HEK293 (cell line): ENCODE results near the gene E2F4.

Experiments
- CTCF ChIA-PET: fragments of 350-600 bp; formaldehyde crosslinking; extraction: SDS; loops from one replicate; lab custom pipeline; 2021; ENCODE audit warnings: antibody characterized with exemption; lab: Yijun Ruan, JAX
- POLR2A ChIA-PET: fragments of 300-600 bp; formaldehyde crosslinking; extraction: SDS; loops from one replicate; lab custom pipeline; 2020; ENCODE audit warnings: antibody characterized with exemption, inconsistent platforms; lab: Yijun Ruan, JAX
- H3K27ac ChIP-seq: fragments of 200-500 bp; sonication (Bioruptor generic); 2 replicates; pipeline ENCODE4 v1.5.1; 2014; ENCODE audit warnings: low read depth, low read length, control low read depth, inconsistent platforms; ENCODE audit errors: extremely low read depth
- H3K36me3 ChIP-seq, 2 experiments: fragments of 200-500 bp in 1 of 2; sonication (Bioruptor generic) in 1 of 2; 1 replicate in 1 of 2; 2 replicates in 1 of 2; pipeline ENCODE4 v1.5.1; 2014 to 2017; ENCODE audit warnings: inconsistent platforms in 2 of 2, low read length in 2 of 2; ENCODE audit not compliant: control insufficient read depth in 2 of 2, insufficient read depth in 1 of 2
- H3K4me1 ChIP-seq: fragments of 200-500 bp; sonication (Bioruptor generic); 2 replicates; pipeline ENCODE4 v1.5.1; 2014; ENCODE audit warnings: mild to moderate bottlenecking, low read length, inconsistent platforms; ENCODE audit not compliant: control insufficient read depth, insufficient read depth
- H3K4me3 ChIP-seq: 2 replicates; pipeline ENCODE4 v1.5.1; 2011; ENCODE audit warnings: low read depth, mild to moderate bottlenecking, control low read depth, low read length, moderate library complexity
- H3K9me3 ChIP-seq: fragments of 200-500 bp; sonication (Bioruptor generic); 2 replicates; pipeline ENCODE4 v1.5.1; 2014; ENCODE audit warnings: low read depth, low read length, inconsistent platforms; ENCODE audit not compliant: control insufficient read depth, insufficient read depth
- ATF2 ChIP-seq: fragments of 450-650 bp; formaldehyde crosslinking; IDR thresholded peaks from 2 replicates; pipeline ENCODE4 v1.5.1; 2016; ENCODE audit warnings: missing biosample characterization, missing genetic modification characterization, low read depth
- FEZF1 ChIP-seq: fragments of 450-650 bp; formaldehyde crosslinking; IDR thresholded peaks from 2 replicates; pipeline ENCODE4 v1.5.1; 2016; ENCODE audit warnings: missing biosample characterization, missing genetic modification characterization
- SCRT2 ChIP-seq: fragments of 450-650 bp; formaldehyde crosslinking; IDR thresholded peaks from 2 replicates; pipeline ENCODE4 v1.5.1; 2016; ENCODE audit warnings: missing biosample characterization, missing genetic modification characterization
- ZNF114 ChIP-seq: fragments of 450-650 bp; formaldehyde crosslinking; IDR thresholded peaks from 2 replicates; pipeline ENCODE4 v1.5.0; 2017; ENCODE audit warnings: missing biosample characterization, missing genetic modification characterization
- ZNF202 ChIP-seq: fragments of 450-650 bp; formaldehyde crosslinking; IDR thresholded peaks from 2 replicates; pipeline ENCODE4 v1.5.1; 2016; ENCODE audit warnings: missing biosample characterization, missing genetic modification characterization, borderline replicate concordance
- ZNF248 ChIP-seq: fragments of 450-650 bp; formaldehyde crosslinking; IDR thresholded peaks from 2 replicates; pipeline ENCODE4 v1.5.1; 2017; ENCODE audit warnings: missing biosample characterization, missing genetic modification characterization
- ZNF350 ChIP-seq: fragments of 450-650 bp; formaldehyde crosslinking; IDR thresholded peaks from 2 replicates; pipeline ENCODE4 v1.5.0; 2017; ENCODE audit warnings: missing biosample characterization, mild to moderate bottlenecking, missing genetic modification characterization
- ZNF394 ChIP-seq: fragments of 450-650 bp; formaldehyde crosslinking; IDR thresholded peaks from 2 replicates; pipeline ENCODE4 v1.5.1; 2016; ENCODE audit warnings: missing biosample characterization, missing genetic modification characterization, mild to moderate bottlenecking, moderate library complexity, borderline replicate concordance
- ZNF398 ChIP-seq: fragments of 450-650 bp; formaldehyde crosslinking; IDR thresholded peaks from 2 replicates; pipeline ENCODE4 v1.5.1; 2017; ENCODE audit warnings: missing biosample characterization, missing genetic modification characterization
- ZNF48 ChIP-seq: fragments of 450-650 bp; formaldehyde crosslinking; IDR thresholded peaks from 2 replicates; pipeline ENCODE4 v1.5.1; 2016; ENCODE audit warnings: missing biosample characterization, missing genetic modification characterization
- ZNF544 ChIP-seq: fragments of 450-650 bp; formaldehyde crosslinking; IDR thresholded peaks from 2 replicates; pipeline ENCODE4 v1.5.0; 2017; ENCODE audit warnings: missing biosample characterization, missing genetic modification characterization
- ZNF549 ChIP-seq: fragments of 450-650 bp; IDR thresholded peaks from 2 replicates; pipeline ENCODE4 v1.5.1; 2018; ENCODE audit warnings: missing biosample characterization, missing genetic modification characterization, mild to moderate bottlenecking, inconsistent platforms, moderate library complexity
- ZNF560 ChIP-seq: fragments of 450-650 bp; formaldehyde crosslinking; IDR thresholded peaks from 2 replicates; pipeline ENCODE4 v1.5.1; 2017; ENCODE audit warnings: missing biosample characterization, missing genetic modification characterization, borderline replicate concordance
- ZNF610 ChIP-seq: fragments of 450-650 bp; formaldehyde crosslinking; IDR thresholded peaks from 2 replicates; pipeline ENCODE4 v1.5.1; 2016; ENCODE audit warnings: missing biosample characterization, missing genetic modification characterization, borderline replicate concordance
- ZNF621 ChIP-seq: fragments of 450-650 bp; formaldehyde crosslinking; IDR thresholded peaks from 2 replicates; pipeline ENCODE4 v1.5.1; 2017; ENCODE audit warnings: missing biosample characterization, missing genetic modification characterization
- ZNF623 ChIP-seq: fragments of 450-650 bp; formaldehyde crosslinking; IDR thresholded peaks from 2 replicates; pipeline ENCODE4 v1.5.1; 2016; ENCODE audit warnings: missing biosample characterization, missing genetic modification characterization
- ZNF747 ChIP-seq: fragments of 450-650 bp; formaldehyde crosslinking; IDR thresholded peaks from 2 replicates; pipeline ENCODE4 v1.5.1; 2016; ENCODE audit warnings: missing biosample characterization, missing genetic modification characterization
- ZNF837 ChIP-seq: fragments of 450-650 bp; formaldehyde crosslinking; IDR thresholded peaks from 2 replicates; pipeline ENCODE4 v1.5.1; 2016; ENCODE audit warnings: missing biosample characterization, missing genetic modification characterization
- ZNF843 ChIP-seq: fragments of 450-650 bp; formaldehyde crosslinking; IDR thresholded peaks from 2 replicates; pipeline ENCODE4 v1.5.1; 2016; ENCODE audit warnings: missing biosample characterization, missing genetic modification characterization
- TF ChIP-seq, protein P1 (sequence below): fragments of 450-650 bp; formaldehyde crosslinking; IDR thresholded peaks from 2 replicates; pipeline ENCODE4 v1.5.1; 2016; ENCODE audit warnings: missing biosample characterization, missing genetic modification characterization, borderline replicate concordance

E2F4 gene

DNA sequence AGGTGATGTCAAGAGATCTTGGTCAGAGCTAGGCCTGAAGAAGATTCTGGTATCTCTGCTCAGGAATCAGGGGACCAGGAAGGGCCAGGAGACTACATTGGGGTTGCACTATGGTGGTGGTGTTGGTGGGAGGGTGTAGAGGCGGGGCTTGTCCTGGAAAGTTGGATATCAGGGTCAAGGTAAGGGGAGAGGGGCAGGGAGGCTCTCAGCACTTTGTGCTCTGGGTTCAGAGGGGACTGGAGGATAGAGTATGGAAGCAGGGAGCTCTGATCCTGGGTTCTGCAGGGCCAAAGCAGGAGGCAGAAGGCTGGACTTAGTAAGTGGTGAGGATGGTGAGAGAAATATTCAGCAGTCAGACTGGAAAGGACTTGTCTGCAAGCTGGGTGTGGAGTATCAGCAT, 18.6 kb upstream of the E2F4 start:
- H3K4me3 ChIP-seq, result no peak overlapping the region
- H3K4me1 ChIP-seq, result peaks cover 9% of the 10 kb centered on the region
- CTCF ChIA-PET, result interaction anchor here (0.6 to 1.5 kb wide), 4 partner anchors 12 to 207 kb away, joined by 3 to 4 read pairs (median 4); no protein-coding TSS in a partner anchor
- POLR2A ChIA-PET, result interaction anchor here (0.6 to 0.8 kb wide), 3 partner anchors 155 to 482 kb away, joined by 3 read pairs; no protein-coding TSS in a partner anchor
- TF ChIP-seq, protein P1, sequence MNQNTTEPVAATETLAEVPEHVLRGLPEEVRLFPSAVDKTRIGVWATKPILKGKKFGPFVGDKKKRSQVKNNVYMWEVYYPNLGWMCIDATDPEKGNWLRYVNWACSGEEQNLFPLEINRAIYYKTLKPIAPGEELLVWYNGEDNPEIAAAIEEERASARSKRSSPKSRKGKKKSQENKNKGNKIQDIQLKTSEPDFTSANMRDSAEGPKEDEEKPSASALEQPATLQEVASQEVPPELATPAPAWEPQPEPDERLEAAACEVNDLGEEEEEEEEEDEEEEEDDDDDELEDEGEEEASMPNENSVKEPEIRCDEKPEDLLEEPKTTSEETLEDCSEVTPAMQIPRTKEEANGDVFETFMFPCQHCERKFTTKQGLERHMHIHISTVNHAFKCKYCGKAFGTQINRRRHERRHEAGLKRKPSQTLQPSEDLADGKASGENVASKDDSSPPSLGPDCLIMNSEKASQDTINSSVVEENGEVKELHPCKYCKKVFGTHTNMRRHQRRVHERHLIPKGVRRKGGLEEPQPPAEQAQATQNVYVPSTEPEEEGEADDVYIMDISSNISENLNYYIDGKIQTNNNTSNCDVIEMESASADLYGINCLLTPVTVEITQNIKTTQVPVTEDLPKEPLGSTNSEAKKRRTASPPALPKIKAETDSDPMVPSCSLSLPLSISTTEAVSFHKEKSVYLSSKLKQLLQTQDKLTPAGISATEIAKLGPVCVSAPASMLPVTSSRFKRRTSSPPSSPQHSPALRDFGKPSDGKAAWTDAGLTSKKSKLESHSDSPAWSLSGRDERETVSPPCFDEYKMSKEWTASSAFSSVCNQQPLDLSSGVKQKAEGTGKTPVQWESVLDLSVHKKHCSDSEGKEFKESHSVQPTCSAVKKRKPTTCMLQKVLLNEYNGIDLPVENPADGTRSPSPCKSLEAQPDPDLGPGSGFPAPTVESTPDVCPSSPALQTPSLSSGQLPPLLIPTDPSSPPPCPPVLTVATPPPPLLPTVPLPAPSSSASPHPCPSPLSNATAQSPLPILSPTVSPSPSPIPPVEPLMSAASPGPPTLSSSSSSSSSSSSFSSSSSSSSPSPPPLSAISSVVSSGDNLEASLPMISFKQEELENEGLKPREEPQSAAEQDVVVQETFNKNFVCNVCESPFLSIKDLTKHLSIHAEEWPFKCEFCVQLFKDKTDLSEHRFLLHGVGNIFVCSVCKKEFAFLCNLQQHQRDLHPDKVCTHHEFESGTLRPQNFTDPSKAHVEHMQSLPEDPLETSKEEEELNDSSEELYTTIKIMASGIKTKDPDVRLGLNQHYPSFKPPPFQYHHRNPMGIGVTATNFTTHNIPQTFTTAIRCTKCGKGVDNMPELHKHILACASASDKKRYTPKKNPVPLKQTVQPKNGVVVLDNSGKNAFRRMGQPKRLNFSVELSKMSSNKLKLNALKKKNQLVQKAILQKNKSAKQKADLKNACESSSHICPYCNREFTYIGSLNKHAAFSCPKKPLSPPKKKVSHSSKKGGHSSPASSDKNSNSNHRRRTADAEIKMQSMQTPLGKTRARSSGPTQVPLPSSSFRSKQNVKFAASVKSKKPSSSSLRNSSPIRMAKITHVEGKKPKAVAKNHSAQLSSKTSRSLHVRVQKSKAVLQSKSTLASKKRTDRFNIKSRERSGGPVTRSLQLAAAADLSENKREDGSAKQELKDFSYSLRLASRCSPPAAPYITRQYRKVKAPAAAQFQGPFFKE (tag by site-specific recombination), result no peak
- TF ChIP-seq ZNF350 (tag by site-specific recombination), result no peak
- no peak for TF ChIP-seq ZNF610 (tag by site-specific recombination)
- TF ChIP-seq ZNF623 (tag by site-specific recombination), result no peak
- no peak for TF ChIP-seq ZNF398
- TF ChIP-seq ZNF202 (tag by site-specific recombination), result no peak
- TF ChIP-seq ZNF48 (tag by site-specific recombination), result no peak
- no peak for TF ChIP-seq ZNF248 (tag by site-specific recombination)
- TF ChIP-seq ZNF837 (tag by site-specific recombination), result no peak
- no peak for TF ChIP-seq FEZF1 (tag by site-specific recombination)
- no peak for TF ChIP-seq ZNF747
- TF ChIP-seq ZNF621 (tag by site-specific recombination), result no peak
- no peak for TF ChIP-seq ZNF544 (tag by site-specific recombination)
- TF ChIP-seq SCRT2 (tag by site-specific recombination), result no peak
- no peak for TF ChIP-seq ZNF549 (tag by site-specific recombination)
- no peak for TF ChIP-seq ATF2
- TF ChIP-seq ZNF560 (tag by site-specific recombination), result no peak
- TF ChIP-seq ZNF843, result no peak
- TF ChIP-seq ZNF114 (tag by site-specific recombination), result no peak
- TF ChIP-seq ZNF394 (tag by site-specific recombination), result no peak; the same call in 1 of the 2 replicates
- peaks cover 0 to 20% of the 10 kb centered on the region in 2 experiments; a peak in 1 of 3 replicates for H3K36me3 ChIP-seq
- no peak overlapping the region for H3K27ac ChIP-seq
- H3K9me3 ChIP-seq, result no peaks in the 10 kb centered on the region
